ENCODE data around the gene CACNA2D1.

DNA sequence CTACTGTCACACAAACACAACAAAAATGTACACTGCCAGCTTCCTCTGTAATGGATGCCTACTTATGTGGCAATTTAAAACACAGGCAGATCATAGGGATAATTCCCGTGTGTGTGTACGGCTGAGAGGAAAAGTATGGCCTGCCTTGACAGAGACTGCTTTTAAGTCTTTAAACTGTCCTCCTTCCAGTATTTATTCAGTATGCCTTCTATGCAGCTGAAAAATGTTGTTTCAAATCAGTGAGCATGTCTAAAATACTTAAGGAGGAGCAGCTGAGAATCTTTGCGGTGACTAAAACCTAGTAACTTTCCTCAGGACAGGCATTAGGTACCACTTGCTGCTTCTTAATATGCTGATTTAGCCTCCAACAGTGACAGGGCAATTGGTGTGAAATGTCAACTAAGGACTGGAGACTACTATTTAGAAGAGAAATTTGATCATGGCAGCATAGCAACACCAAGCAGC, 126.3 kb downstream of the CACNA2D1 start:
- TF ChIP-seq, protein P1, sequence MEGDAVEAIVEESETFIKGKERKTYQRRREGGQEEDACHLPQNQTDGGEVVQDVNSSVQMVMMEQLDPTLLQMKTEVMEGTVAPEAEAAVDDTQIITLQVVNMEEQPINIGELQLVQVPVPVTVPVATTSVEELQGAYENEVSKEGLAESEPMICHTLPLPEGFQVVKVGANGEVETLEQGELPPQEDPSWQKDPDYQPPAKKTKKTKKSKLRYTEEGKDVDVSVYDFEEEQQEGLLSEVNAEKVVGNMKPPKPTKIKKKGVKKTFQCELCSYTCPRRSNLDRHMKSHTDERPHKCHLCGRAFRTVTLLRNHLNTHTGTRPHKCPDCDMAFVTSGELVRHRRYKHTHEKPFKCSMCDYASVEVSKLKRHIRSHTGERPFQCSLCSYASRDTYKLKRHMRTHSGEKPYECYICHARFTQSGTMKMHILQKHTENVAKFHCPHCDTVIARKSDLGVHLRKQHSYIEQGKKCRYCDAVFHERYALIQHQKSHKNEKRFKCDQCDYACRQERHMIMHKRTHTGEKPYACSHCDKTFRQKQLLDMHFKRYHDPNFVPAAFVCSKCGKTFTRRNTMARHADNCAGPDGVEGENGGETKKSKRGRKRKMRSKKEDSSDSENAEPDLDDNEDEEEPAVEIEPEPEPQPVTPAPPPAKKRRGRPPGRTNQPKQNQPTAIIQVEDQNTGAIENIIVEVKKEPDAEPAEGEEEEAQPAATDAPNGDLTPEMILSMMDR (IDR thresholded peaks at IDR 0.05), result no peak
- TF ChIP-seq EZH2 (IDR thresholded peaks at IDR 0.05), result no peak

Data from neural progenitor cell (in vitro differentiated cells).